MM.1S (cell line): Measurements from ENCODE around the gene SAMD14.

ENCODE experiments used
- DNase-seq: peaks from one replicate; pipeline ENCODE4 v3.0.0-alpha.2; 2015
- H2AFZ ChIP-seq: fragments of 300-600 bp; sonication (generic); 2 replicates; pipeline ENCODE4 v1.6.0; 2016; ENCODE audit warnings: antibody characterized with exemption, low read length
- H3F3A ChIP-seq: fragments of 300-600 bp; sonication (generic); 2 replicates; pipeline ENCODE4 v1.6.1; 2016; ENCODE audit warnings: mild to moderate bottlenecking, antibody characterized with exemption, low read length, moderate library complexity, mixed read lengths; ENCODE audit not compliant: insufficient read depth
- H3K27ac ChIP-seq: fragments of 300-600 bp; sonication (generic); 2 replicates; pipeline ENCODE4 v1.5.1; 2016; ENCODE audit warnings: mild to moderate bottlenecking, low read length
- H3K27me3 ChIP-seq: fragments of 300-600 bp; sonication (generic); replicated peaks from 2 replicates; pipeline ENCODE4 v1.6.0; 2016; ENCODE audit warnings: low read length; ENCODE audit not compliant: insufficient read depth
- H3K36me3 ChIP-seq: fragments of 300-600 bp; sonication (generic); replicated peaks from 2 replicates; pipeline ENCODE4 v1.6.1; 2016; ENCODE audit warnings: mild to moderate bottlenecking, low read length, mixed read lengths; ENCODE audit not compliant: insufficient read depth
- H3K4me1 ChIP-seq: fragments of 300-600 bp; sonication (generic); 2 replicates; pipeline ENCODE4 v1.6.1; 2016; ENCODE audit warnings: low read length, mixed read lengths
- H3K4me2 ChIP-seq: fragments of 300-600 bp; sonication (generic); 2 replicates; pipeline ENCODE4 v1.6.0; 2016; ENCODE audit warnings: low read depth, low read length
- H3K4me3 ChIP-seq: fragments of 300-600 bp; sonication (generic); 2 replicates; pipeline ENCODE4 v1.5.1; 2016; ENCODE audit warnings: low read length, mixed read lengths
- H3K79me2 ChIP-seq: fragments of 300-600 bp; sonication (generic); 2 replicates; pipeline ENCODE4 v1.6.1; 2016; ENCODE audit warnings: mixed run types, low read length, mixed read lengths
- H3K9ac ChIP-seq: fragments of 300-600 bp; sonication (generic); 2 replicates; pipeline ENCODE4 v1.6.1; 2016; ENCODE audit warnings: low read length, mixed read lengths
- H3K9me2 ChIP-seq: fragments of 300-600 bp; sonication (generic); replicated peaks from 2 replicates; pipeline ENCODE4 v1.6.1; 2016; ENCODE audit warnings: mild to moderate bottlenecking, low read length, mixed read lengths; ENCODE audit not compliant: insufficient read depth
- H3K9me3 ChIP-seq: fragments of 300-600 bp; sonication (generic); replicated peaks from 2 replicates; pipeline ENCODE4 v1.6.1; 2016; ENCODE audit warnings: mild to moderate bottlenecking, low read length, mixed read lengths; ENCODE audit not compliant: insufficient read depth
- H4K20me1 ChIP-seq: fragments of 300-600 bp; sonication (generic); 2 replicates; pipeline ENCODE4 v1.6.1; 2016; ENCODE audit warnings: mild to moderate bottlenecking, low read length, moderate library complexity, mixed read lengths; ENCODE audit not compliant: insufficient read depth
- EZH2 ChIP-seq: fragments of 300-600 bp; sonication (generic); optimal IDR thresholded peaks from 2 replicates; pipeline ENCODE3; 2017; ENCODE audit warnings: low read depth, mild to moderate bottlenecking, antibody characterized with exemption, low read length, mixed read lengths
- EZH2phosphoT487 ChIP-seq: fragments of 300-600 bp; sonication (generic); IDR thresholded peaks from 2 replicates; pipeline ENCODE4 v1.6.1; 2018; ENCODE audit warnings: antibody characterized with exemption, low read length
- TF ChIP-seq, protein P1 (sequence below): fragments of 300-600 bp; sonication (generic); IDR thresholded peaks from 2 replicates; pipeline ENCODE4 v1.5.1; 2016; ENCODE audit warnings: antibody characterized with exemption, low read length, mixed read lengths

SAMD14 gene

DNA sequence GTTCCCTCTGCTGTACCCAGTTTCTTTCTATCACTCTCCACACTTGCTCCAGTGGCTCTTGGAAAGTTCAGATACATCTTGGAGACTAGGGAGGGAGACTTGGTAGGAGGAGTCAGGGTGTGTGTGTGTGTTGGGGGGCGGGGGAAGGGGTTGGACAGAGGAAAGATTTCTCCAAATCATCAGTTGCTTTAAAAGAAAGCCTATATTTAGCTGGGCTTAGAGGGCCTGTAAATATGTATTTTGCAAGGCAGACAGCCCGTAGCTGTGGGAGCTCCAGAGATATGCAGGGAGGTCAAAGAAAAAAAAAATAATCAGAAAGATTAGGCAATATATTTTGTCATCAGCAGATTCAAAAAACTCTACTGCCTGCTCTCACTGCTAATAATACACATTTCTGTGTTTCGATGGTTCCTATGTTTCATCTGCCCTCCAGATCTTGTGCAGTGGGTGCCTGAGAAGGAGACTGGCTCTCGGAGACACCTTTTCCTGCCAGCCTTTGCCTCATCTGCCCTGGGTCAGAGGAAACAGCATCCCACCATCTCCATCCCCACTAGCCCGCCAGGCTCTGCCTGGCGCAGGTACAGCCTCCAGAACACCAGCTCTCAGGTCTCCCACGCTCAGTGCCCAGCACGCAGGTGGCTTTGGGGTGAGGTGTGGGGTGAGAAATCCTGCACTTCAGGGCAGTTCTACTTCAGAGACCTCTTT lies 25.3 kb upstream of the SAMD14 start:
- no peaks in the 10 kb centered on the region for H3K9me2 ChIP-seq
- TF ChIP-seq EZH2 (no peak), EZH2phosphoT487 (no peak)
- TF ChIP-seq, protein P1, sequence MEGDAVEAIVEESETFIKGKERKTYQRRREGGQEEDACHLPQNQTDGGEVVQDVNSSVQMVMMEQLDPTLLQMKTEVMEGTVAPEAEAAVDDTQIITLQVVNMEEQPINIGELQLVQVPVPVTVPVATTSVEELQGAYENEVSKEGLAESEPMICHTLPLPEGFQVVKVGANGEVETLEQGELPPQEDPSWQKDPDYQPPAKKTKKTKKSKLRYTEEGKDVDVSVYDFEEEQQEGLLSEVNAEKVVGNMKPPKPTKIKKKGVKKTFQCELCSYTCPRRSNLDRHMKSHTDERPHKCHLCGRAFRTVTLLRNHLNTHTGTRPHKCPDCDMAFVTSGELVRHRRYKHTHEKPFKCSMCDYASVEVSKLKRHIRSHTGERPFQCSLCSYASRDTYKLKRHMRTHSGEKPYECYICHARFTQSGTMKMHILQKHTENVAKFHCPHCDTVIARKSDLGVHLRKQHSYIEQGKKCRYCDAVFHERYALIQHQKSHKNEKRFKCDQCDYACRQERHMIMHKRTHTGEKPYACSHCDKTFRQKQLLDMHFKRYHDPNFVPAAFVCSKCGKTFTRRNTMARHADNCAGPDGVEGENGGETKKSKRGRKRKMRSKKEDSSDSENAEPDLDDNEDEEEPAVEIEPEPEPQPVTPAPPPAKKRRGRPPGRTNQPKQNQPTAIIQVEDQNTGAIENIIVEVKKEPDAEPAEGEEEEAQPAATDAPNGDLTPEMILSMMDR = no peak
- peak overlapping the region; percentile 25 for H3K4me3 ChIP-seq
- no peaks in the 10 kb centered on the region for H4K20me1 ChIP-seq
- H3K36me3 ChIP-seq = no peaks in the 10 kb centered on the region
- peaks cover 33% of the 10 kb centered on the region for H3K4me1 ChIP-seq
- peak overlapping the region; percentile 38 for H3K9ac ChIP-seq
- peak overlapping the region; percentile 72 for H3K4me2 ChIP-seq
- H3K27ac ChIP-seq = peak overlapping the region; percentile 84
- peaks cover 42% of the 10 kb centered on the region for H3F3A ChIP-seq
- no peaks in the 10 kb centered on the region for H3K9me3 ChIP-seq
- peaks cover 4% of the 10 kb centered on the region for H3K79me2 ChIP-seq
- peak overlapping the region; percentile 27 for H2AFZ ChIP-seq
- no peaks in the 10 kb centered on the region for H3K27me3 ChIP-seq
- peak; percentile 58 for DNase-seq

DNA sequence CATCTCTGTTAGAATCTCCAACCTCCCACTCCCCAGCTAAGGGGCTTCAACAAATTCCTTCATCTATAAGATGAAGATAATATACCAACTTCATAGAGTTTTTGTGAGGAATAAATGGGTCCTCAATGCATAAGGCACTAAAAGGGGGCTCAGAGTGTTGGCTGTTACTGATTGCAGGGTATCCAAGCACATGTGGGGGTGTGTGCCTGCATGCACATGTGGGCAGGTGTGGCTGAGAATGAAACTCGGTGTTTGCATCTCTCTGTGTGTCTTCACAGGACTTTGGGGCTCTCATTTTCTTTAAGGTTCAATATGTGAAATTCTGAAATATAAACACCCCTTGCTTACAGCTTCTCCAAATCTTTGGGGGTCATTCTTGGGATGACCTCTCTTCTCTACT lies 24.6 kb upstream of the SAMD14 start:
- H3F3A ChIP-seq = peaks cover 42% of the 10 kb centered on the region
- no peaks in the 10 kb centered on the region for H4K20me1 ChIP-seq
- H3K4me3 ChIP-seq = peak overlapping the region; percentile 25; the same call in 1 of the 2 replicates
- peak overlapping the region; percentile 72 for H3K4me2 ChIP-seq
- peak overlapping the region; percentile 38 for H3K9ac ChIP-seq
- peak overlapping the region; percentile 84 for H3K27ac ChIP-seq
- no peaks in the 10 kb centered on the region for H3K36me3 ChIP-seq
- H3K79me2 ChIP-seq = peaks cover 10% of the 10 kb centered on the region
- TF ChIP-seq, protein P1 = no peak
- TF ChIP-seq EZH2 (no peak), EZH2phosphoT487 (no peak)
- H3K9me3 ChIP-seq = no peaks in the 10 kb centered on the region
- 0 out of 2 replicates have a peak overlapping the region, but pooled peaks have one; percentile 27 for H2AFZ ChIP-seq
- peaks cover 33% of the 10 kb centered on the region for H3K4me1 ChIP-seq
- H3K9me2 ChIP-seq = no peaks in the 10 kb centered on the region
- peak; percentile 67 for DNase-seq
- no peaks in the 10 kb centered on the region for H3K27me3 ChIP-seq

DNA sequence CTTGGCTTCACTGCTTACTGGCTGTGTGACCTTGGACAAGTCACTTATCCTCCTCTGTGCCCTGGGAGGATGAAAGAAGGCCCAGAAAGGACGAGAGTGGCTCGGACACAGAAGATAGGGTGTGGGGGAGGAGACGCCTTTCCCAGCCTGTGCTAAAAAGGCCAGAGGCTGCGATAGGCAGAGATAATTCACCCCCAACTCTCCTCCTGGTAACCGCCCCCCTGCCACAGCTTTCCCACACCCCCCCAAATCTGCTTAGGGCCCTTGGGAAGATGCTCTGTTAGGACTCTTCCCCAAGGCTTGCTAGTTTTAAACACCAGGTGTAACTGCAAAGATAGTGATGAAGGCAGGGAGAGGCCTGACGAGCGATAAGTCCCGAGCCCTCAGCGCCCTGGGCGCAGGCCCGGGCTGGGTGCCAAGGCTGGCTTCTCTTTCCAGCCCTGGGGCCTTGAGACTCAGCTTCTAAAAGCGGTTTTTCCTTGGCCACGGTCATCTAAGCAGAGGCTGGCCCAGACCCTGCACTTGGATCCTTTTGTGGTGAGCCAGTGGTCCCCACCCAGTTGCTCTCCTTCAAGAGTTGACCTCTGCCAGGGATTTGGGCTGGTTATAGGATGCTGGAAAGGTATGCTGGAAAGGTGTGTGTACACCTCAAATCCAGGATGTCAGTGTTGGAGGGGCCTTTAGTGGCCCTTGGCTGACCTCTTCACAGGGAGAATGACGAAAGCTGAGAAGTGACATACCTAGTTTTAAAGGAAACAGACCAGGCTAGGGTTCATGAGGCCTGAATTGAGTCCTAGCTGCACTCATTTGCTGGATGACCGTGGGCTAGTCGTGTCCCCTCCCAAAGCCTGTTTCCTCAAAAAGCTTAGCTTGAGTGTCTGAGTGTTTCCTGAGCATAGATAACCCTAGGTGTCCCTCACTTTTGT lies 24.0 kb upstream of the SAMD14 start:
- peaks cover 42% of the 10 kb centered on the region for H3F3A ChIP-seq
- H3K4me2 ChIP-seq = peak overlapping the region; percentile 72
- H3K9me3 ChIP-seq = no peaks in the 10 kb centered on the region
- peaks cover 33% of the 10 kb centered on the region for H3K4me1 ChIP-seq
- no peaks in the 10 kb centered on the region for H3K27me3 ChIP-seq
- TF ChIP-seq, protein P1 = no peak
- no peak for TF ChIP-seq EZH2
- TF ChIP-seq EZH2phosphoT487 = no peak
- no peak for DNase-seq
- H3K4me3 ChIP-seq = no peak overlapping the region
- peaks cover 17% of the 10 kb centered on the region for H3K79me2 ChIP-seq
- H3K27ac ChIP-seq = peak overlapping the region; percentile 84
- no peaks in the 10 kb centered on the region for H3K9me2 ChIP-seq
- no peaks in the 10 kb centered on the region for H3K36me3 ChIP-seq
- 0 out of 2 replicates have a peak overlapping the region, but pooled peaks have one; percentile 15 for H2AFZ ChIP-seq
- no peaks in the 10 kb centered on the region for H4K20me1 ChIP-seq
- H3K9ac ChIP-seq = peak overlapping the region; percentile 38; the same call in 1 of the 2 replicates
